Esophagus muscularis mucosa (tissue), 4 donors: ENCODE results near the gene GSTK1. TPM values are rescaled to one million over a fixed set of nuclear protein-coding genes. Genes with fewer than 3 reads are reported as not detected.

ENCODE experiments used
- DNase-seq: peaks from one replicate; pipeline ENCODE4 v3.0.0-alpha.2; 2017; ENCODE audit errors: extremely low spot score
- H3K27ac ChIP-seq, 4 donors: fragments of 200-600 bp; sonication (generic); replicated peaks in 1 of 4; 1 replicate in 3 of 4; 2 replicates in 1 of 4; pipeline ENCODE4 v1.5.1; 2016 to 2019; ENCODE audit warnings: mild to moderate bottlenecking in 1 of 4
- H3K27me3 ChIP-seq, 4 donors: fragments of 200-600 bp; sonication (generic); one replicate each; pipeline versions ENCODE4 v1.5.1 to v1.6.0; 2016 to 2019
- H3K36me3 ChIP-seq, 4 donors: fragments of 200-600 bp; sonication (generic); one replicate each; pipeline ENCODE4 v1.5.1; 2016 to 2019
- H3K4me1 ChIP-seq, 4 donors: fragments of 200-600 bp; sonication (generic); one replicate each; pipeline ENCODE4 v1.5.1; 2016 to 2019
- H3K4me3 ChIP-seq, 4 donors: fragments of 200-600 bp; sonication (generic); 1 replicate in 2 of 4; 2 replicates in 2 of 4; pipeline ENCODE4 v1.5.1; 2016 to 2019; ENCODE audit warnings: mild to moderate bottlenecking in 4 of 4, moderate library complexity in 1 of 4
- H3K9me3 ChIP-seq, 4 donors: fragments of 200-600 bp; sonication (generic); 1 replicate in 3 of 4; 2 replicates in 1 of 4; pipeline ENCODE4 v1.5.1; 2016 to 2019
- EP300 ChIP-seq: sonication (generic); formaldehyde crosslinking; IDR thresholded peaks from one replicate; pipeline ENCODE4 v1.6.1; 2017; ENCODE audit warnings: antibody characterized with exemption
- POLR2A ChIP-seq: fragments of 450-650 bp; IDR thresholded peaks from one replicate; pipeline ENCODE4 v1.6.1; 2017; ENCODE audit warnings: antibody characterized with exemption, moderate library complexity, mild to moderate bottlenecking, low read depth
- POLR2AphosphoS5 ChIP-seq, 2 donors: sonication (generic); formaldehyde crosslinking; IDR thresholded peaks; one replicate each; pipeline ENCODE4 v1.6.1; 2017; ENCODE audit warnings: antibody characterized with exemption in 2 of 2
- WGBS: methylation state at CpG from one replicate; pipeline ENCODE4 v1.1.5; 2018; 5-methylcytosine and 5-hydroxymethylcytosine counted together
- intact Hi-C: fragments of 100-400 bp; cut with DNase I; formaldehyde crosslinking; loops from one replicate; pipeline ENCODE4 v1.15.1; 2023
- total RNA-seq, 4 donors: library from RNA; depleted of rRNA; stranded (reverse); fragments of >200 nt; gene quantifications; one replicate each; pipeline versions ENCODE4 v1.1.0 to v1.2.1, GENCODE V29; 2016
- TF ChIP-seq, protein P1 (sequence below), 3 experiments: fragments of 200-600 bp in 2 of 3; fragments of 450-650 bp in 1 of 3; sonication (generic) in 2 of 3; IDR thresholded peaks; one replicate each; pipeline ENCODE4 v1.5.1; 2017 to 2019; ENCODE audit warnings: antibody characterized with exemption in 3 of 3, mild to moderate bottlenecking in 2 of 3, moderate library complexity in 1 of 3

GSTK1 gene
- total RNA-seq, 4 donors from 2014 or later: 91.8 to 123 (median 110) TPM

DNA sequence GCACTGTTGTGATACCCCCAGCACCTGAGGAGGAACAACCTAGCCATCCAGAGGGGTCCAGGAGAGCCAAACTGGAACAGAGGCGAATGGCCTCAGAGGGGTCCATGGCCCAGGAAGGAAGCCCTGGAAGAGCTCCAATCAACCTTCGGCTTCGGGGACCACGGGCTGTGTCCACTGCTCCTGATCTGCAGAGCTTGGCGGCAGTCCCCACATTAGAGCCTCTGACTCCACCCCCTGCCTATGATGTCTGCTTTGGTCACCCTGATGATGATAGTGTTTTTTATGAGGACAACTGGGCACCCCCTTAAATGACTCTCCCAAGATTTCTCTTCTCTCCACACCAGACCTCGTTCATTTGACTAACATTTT is 23.3 kb downstream of the GSTK1 start:
- intact Hi-C loops: no loop called here
- TF ChIP-seq, protein P1, sequence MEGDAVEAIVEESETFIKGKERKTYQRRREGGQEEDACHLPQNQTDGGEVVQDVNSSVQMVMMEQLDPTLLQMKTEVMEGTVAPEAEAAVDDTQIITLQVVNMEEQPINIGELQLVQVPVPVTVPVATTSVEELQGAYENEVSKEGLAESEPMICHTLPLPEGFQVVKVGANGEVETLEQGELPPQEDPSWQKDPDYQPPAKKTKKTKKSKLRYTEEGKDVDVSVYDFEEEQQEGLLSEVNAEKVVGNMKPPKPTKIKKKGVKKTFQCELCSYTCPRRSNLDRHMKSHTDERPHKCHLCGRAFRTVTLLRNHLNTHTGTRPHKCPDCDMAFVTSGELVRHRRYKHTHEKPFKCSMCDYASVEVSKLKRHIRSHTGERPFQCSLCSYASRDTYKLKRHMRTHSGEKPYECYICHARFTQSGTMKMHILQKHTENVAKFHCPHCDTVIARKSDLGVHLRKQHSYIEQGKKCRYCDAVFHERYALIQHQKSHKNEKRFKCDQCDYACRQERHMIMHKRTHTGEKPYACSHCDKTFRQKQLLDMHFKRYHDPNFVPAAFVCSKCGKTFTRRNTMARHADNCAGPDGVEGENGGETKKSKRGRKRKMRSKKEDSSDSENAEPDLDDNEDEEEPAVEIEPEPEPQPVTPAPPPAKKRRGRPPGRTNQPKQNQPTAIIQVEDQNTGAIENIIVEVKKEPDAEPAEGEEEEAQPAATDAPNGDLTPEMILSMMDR (IDR thresholded peaks at IDR 0.05): no peak
- 78% methylated on average over 5 of the region's 6 CpGs for WGBS
- H3K4me3 ChIP-seq: no peak overlapping the region
- peaks cover 27 to 42% (median 34%) of the 10 kb centered on the region in 4 donors for H3K4me1 ChIP-seq
- H3K9me3 ChIP-seq: no peaks in the 10 kb centered on the region
- H3K27ac ChIP-seq: no peak overlapping the region
- H3K27me3 ChIP-seq: no peaks in the 10 kb centered on the region
- DNase-seq: no peak
- peaks cover 0 to 2% (median 0%) of the 10 kb centered on the region in 4 donors for H3K36me3 ChIP-seq

DNA sequence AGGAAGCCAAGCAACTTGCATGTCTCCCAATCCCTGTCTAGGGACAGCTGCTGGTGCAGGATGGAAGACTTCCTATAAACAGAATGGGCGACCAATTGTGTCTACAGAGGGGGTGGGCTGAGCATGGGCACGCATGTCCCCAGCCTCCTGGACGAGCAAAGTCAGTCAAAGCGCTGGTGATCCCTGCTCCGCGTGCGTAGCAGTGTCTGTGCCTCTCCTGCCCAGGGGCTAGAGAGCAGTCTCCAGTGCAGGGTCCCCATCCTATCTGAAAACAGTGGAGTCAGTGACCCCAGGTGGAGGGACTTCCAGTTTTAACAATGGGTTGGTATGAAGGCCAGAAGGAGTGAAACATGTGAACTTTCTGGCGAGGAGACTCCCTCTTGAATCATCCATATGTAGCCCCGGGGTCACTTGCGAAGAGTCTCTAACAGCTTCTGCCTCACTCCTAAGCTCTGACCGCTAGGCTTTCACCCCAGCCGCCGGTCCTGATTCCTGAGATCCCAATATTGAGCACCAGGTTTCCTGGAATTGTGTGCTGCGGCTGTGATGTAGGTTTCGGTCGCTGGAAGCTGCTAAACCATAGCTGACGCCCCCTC is 24.2 kb downstream of the GSTK1 start:
- Histone ChIP-seq H3K36me3 (peaks cover 4 to 12% (median 7%) of the 10 kb centered on the region in 4 donors), H3K27me3 (no peaks in the 10 kb centered on the region), H3K4me3 (peak overlapping the region; percentile 81 to 97 (median 90)), H3K4me1 (peaks cover 27 to 42% (median 34%) of the 10 kb centered on the region in 4 donors), H3K27ac (peak overlapping the region; percentile 87 to 95 (median 90)), H3K9me3 (no peaks in the 10 kb centered on the region)
- no peak for DNase-seq
- TF ChIP-seq POLR2A: no peak
- TF ChIP-seq, protein P1 (IDR thresholded peaks at IDR 0.05): no peak
- TF ChIP-seq POLR2AphosphoS5 (IDR thresholded peaks at IDR 0.05): no peak
- no peak for TF ChIP-seq EP300
- intact Hi-C loops: no loop called here
- 77% methylated on average over 5 of the region's 17 CpGs for WGBS

GRCh38 chr7:143287935-143288826 is 24.9 kb downstream of the GSTK1 start, which contains the start of gene CASP2:
TSS of gene CASP2 (plus strand) at chr7:143288351. CDS start at chr7:143288456, 105 bp downstream.
- H3K4me1 ChIP-seq: peaks cover 27 to 42% (median 34%) of the 10 kb centered on the region in 4 donors
- no peak for TF ChIP-seq EP300
- peak; percentile 19 for TF ChIP-seq POLR2A
- peak; percentile 83 to 87 for TF ChIP-seq POLR2AphosphoS5 (IDR thresholded peaks at IDR 0.05)
- TF ChIP-seq, protein P1 (IDR thresholded peaks at IDR 0.05): peak; percentile 29 to 52 (median 30)
- H3K9me3 ChIP-seq: no peaks in the 10 kb centered on the region
- H3K27me3 ChIP-seq: no peaks in the 10 kb centered on the region
- intact Hi-C loops: loop anchor here (2.0 kb wide), 1 partner anchor 25 kb away; the partner anchor contains the start of gene GSTK1
- peak within 1 kb of the TSS; percentile 87 to 95 (median 90) for H3K27ac ChIP-seq
- peak within 1 kb of the TSS; percentile 81 to 97 (median 90) for H3K4me3 ChIP-seq
- peaks cover 11 to 19% (median 14%) of the 10 kb centered on the region in 4 donors for H3K36me3 ChIP-seq
- WGBS: 6% methylated on average over 29 of the region's 84 CpGs
- DNase-seq: peak; percentile 99

- Histone ChIP-seq H3K9me3 (no peaks in the 10 kb centered on the region), H3K4me3 (peak overlapping the region; percentile 81 to 97 (median 90)), H3K36me3 (peaks cover 18 to 26% (median 21%) of the 10 kb centered on the region in 4 donors), H3K27ac (peak overlapping the region; percentile 87 to 95 (median 90)), H3K27me3 (no peaks in the 10 kb centered on the region), H3K4me1 (peaks cover 27 to 40% (median 34%) of the 10 kb centered on the region in 4 donors)
- DNase-seq: no peak
- intact Hi-C loops: loop anchor here (2.0 kb wide), 1 partner anchor 26 kb away; the partner anchor contains the start of gene GSTK1
- TF ChIP-seq POLR2AphosphoS5 (IDR thresholded peaks at IDR 0.05) (no peak), EP300 (no peak), POLR2A (no peak)
- TF ChIP-seq, protein P1 (IDR thresholded peaks at IDR 0.05): no peak
- 2% methylated on average over 10 of the region's 11 CpGs for WGBS
Observed at GRCh38 chr7:143288836-143289235, 25.6 kb downstream of the GSTK1 start.
